ENCODE measurements around the gene TAMALIN. TPM values are rescaled to one million over a fixed set of nuclear protein-coding genes. Genes with fewer than 3 reads are reported as not detected.

Gene TAMALIN
- total RNA-seq, 1 experiment from 2014 or later, result 0.58 TPM

GRCh38 chr12:51959921-51960320 lies 46.8 kb upstream of the TAMALIN start:
- Histone ChIP-seq H3K27me3 (ENCODE audit: low read length) (no peaks in the 10 kb centered on the region), H3K4me2 (ENCODE audit: low read length) (no peak overlapping the region), H3K9ac (ENCODE audit: low read length) (no peak overlapping the region), H3K79me2 (ENCODE audit: low read length) (peaks cover 56% of the 10 kb centered on the region), H3K4me3 (ENCODE audit: low read length) (no peak overlapping the region), H4K20me1 (ENCODE audit: low read length) (0 out of 2 replicates have a peak, but pooled peaks cover 5% of the 10 kb centered on the region), H3K4me1 (ENCODE audit: insufficient read depth, low read length) (peaks cover 8% of the 10 kb centered on the region; the same call in 1 of the 2 replicates), H3K36me3 (ENCODE audit: low read depth, low read length) (0 out of 2 replicates have a peak, but pooled peaks cover 9% of the 10 kb centered on the region), H2AFZ (ENCODE audit: low read length) (no peak overlapping the region), H3K27ac (ENCODE audit: low read length) (no peak overlapping the region), H3F3A (ENCODE audit: low read length, unreplicated experiment) (no peaks in the 10 kb centered on the region), H3K9me2 (replicated peaks; ENCODE audit: low read length) (no peaks in the 10 kb centered on the region), H3K9me3 (ENCODE audit: low read length) (no peaks in the 10 kb centered on the region)
- DNase-seq (no peak), ATAC-seq (no peak)
- no TSS peak for BruUV-seq (replicated peaks)
- ChIA-PET POLR2A (ENCODE audit: unreplicated experiment) (no interaction called here), CTCF (no interaction called here)
- intact Hi-C loops (cut with micrococcal nuclease), result no loop called here
- TF ChIP-seq EZH2phosphoT487 (IDR thresholded peaks at IDR 0.05; ENCODE audit: borderline replicate concordance, low read length) (no peak), CTCF (conservative IDR thresholded peaks at IDR 0.05; ENCODE audit: low read depth, low read length) (no peak), EZH2 (IDR thresholded peaks at IDR 0.05; ENCODE audit: low read length, unreplicated experiment) (no peak)

- DNase-seq (no peak), ATAC-seq (no peak)
- Histone ChIP-seq H3K4me3 (ENCODE audit: low read length) (no peak overlapping the region), H3K27ac (ENCODE audit: low read length) (no peak overlapping the region), H3K27me3 (ENCODE audit: low read length) (no peaks in the 10 kb centered on the region), H3K9me2 (replicated peaks; ENCODE audit: low read length) (no peaks in the 10 kb centered on the region), H3K4me2 (ENCODE audit: low read length) (no peak overlapping the region), H3K79me2 (ENCODE audit: low read length) (peaks cover 56% of the 10 kb centered on the region), H3K9ac (ENCODE audit: low read length) (no peak overlapping the region), H3K36me3 (ENCODE audit: low read depth, low read length) (0 out of 2 replicates have a peak, but pooled peaks cover 9% of the 10 kb centered on the region), H3F3A (ENCODE audit: low read length, unreplicated experiment) (no peaks in the 10 kb centered on the region), H2AFZ (ENCODE audit: low read length) (no peak overlapping the region), H3K9me3 (ENCODE audit: low read length) (no peaks in the 10 kb centered on the region), H4K20me1 (ENCODE audit: low read length) (0 out of 2 replicates have a peak, but pooled peaks cover 5% of the 10 kb centered on the region), H3K4me1 (ENCODE audit: insufficient read depth, low read length) (0 out of 2 replicates have a peak, but pooled peaks cover 2% of the 10 kb centered on the region)
- ChIA-PET POLR2A (ENCODE audit: unreplicated experiment) (no interaction called here), CTCF (no interaction called here)
- no TSS peak for BruUV-seq (replicated peaks)
- intact Hi-C loops (cut with micrococcal nuclease), result no loop called here
- TF ChIP-seq EZH2phosphoT487 (IDR thresholded peaks at IDR 0.05; ENCODE audit: borderline replicate concordance, low read length) (no peak), EZH2 (IDR thresholded peaks at IDR 0.05; ENCODE audit: low read length, unreplicated experiment) (no peak), CTCF (conservative IDR thresholded peaks at IDR 0.05; ENCODE audit: low read depth, low read length) (no peak)
Observed at GRCh38 chr12:51960488-51960887, 46.3 kb upstream of the TAMALIN start.

GRCh38 chr12:51960890-51961289 lies 45.9 kb upstream of the TAMALIN start:
- 0 out of 2 replicates have a peak, but pooled peaks cover 9% of the 10 kb centered on the region for H3K36me3 ChIP-seq (ENCODE audit: low read depth, low read length)
- no peak overlapping the region for H3K4me3 ChIP-seq (ENCODE audit: low read length)
- H3K4me2 ChIP-seq (ENCODE audit: low read length), result no peak overlapping the region
- CTCF ChIA-PET, result no interaction called here
- H3F3A ChIP-seq (ENCODE audit: low read length, unreplicated experiment), result no peaks in the 10 kb centered on the region
- H3K9me2 ChIP-seq (replicated peaks; ENCODE audit: low read length), result no peaks in the 10 kb centered on the region
- DNase-seq (no peak), ATAC-seq (no peak)
- BruUV-seq (replicated peaks), result no TSS peak
- H3K27me3 ChIP-seq (ENCODE audit: low read length), result no peaks in the 10 kb centered on the region
- H3K4me1 ChIP-seq (ENCODE audit: insufficient read depth, low read length), result no peaks in the 10 kb centered on the region
- H2AFZ ChIP-seq (ENCODE audit: low read length), result no peak overlapping the region
- 0 out of 2 replicates have a peak, but pooled peaks cover 5% of the 10 kb centered on the region for H4K20me1 ChIP-seq (ENCODE audit: low read length)
- intact Hi-C loops (cut with micrococcal nuclease), result no loop called here
- no peak overlapping the region for H3K27ac ChIP-seq (ENCODE audit: low read length)
- POLR2A ChIA-PET (ENCODE audit: unreplicated experiment), result no interaction called here
- H3K9me3 ChIP-seq (ENCODE audit: low read length), result no peaks in the 10 kb centered on the region
- H3K9ac ChIP-seq (ENCODE audit: low read length), result no peak overlapping the region
- TF ChIP-seq CTCF (conservative IDR thresholded peaks at IDR 0.05; ENCODE audit: low read depth, low read length) (no peak), EZH2phosphoT487 (IDR thresholded peaks at IDR 0.05; ENCODE audit: borderline replicate concordance, low read length) (no peak), EZH2 (IDR thresholded peaks at IDR 0.05; ENCODE audit: low read length, unreplicated experiment) (no peak)
- peaks cover 56% of the 10 kb centered on the region for H3K79me2 ChIP-seq (ENCODE audit: low read length)
